GM18858 (cell line): Measurements from ENCODE around the gene RASSF6.
A peak's percentile ranks its signal among the peaks of the same experiment; 100 is the strongest.
"Not testable (repeated sequence)": the region's sequence is repeated elsewhere in the genome, so short reads cannot be mapped to it uniquely, and the experiment has no call there.

Source experiments
- ATAC-seq: cut with Tn5 transposase; IDR thresholded peaks from one replicate; pipeline ENCODE4 v1.9.1; 2021; ENCODE audit not compliant: unreplicated experiment

Gene RASSF6

GRCh38 chr4:73583666-73584065 is 36.6 kb downstream of the RASSF6 start:
- ATAC-seq, result no peak

GRCh38 chr4:73577371-73577770 is 42.9 kb downstream of the RASSF6 start:
- ATAC-seq, result no peak

- no peak for ATAC-seq
These were observed 43.9 kb downstream of the RASSF6 start for GRCh38 chr4:73576381-73576780.

- no peak for ATAC-seq
These were observed 44.6 kb downstream of the RASSF6 start for GRCh38 chr4:73575660-73576059.

- ATAC-seq, result peak; percentile 38
These were observed 46.3 kb downstream of the RASSF6 start for GRCh38 chr4:73573794-73574528.

- not testable (repeated sequence) for ATAC-seq
These were observed 69.4 kb downstream of the RASSF6 start for GRCh38 chr4:73550865-73551264.

- ATAC-seq, result no peak
These were observed 75.6 kb downstream of the RASSF6 start for GRCh38 chr4:73544620-73545019.

GRCh38 chr4:73541251-73541650 is 79.0 kb downstream of the RASSF6 start:
- ATAC-seq, result no peak

GRCh38 chr4:73540826-73541225 is 79.4 kb downstream of the RASSF6 start:
- no peak for ATAC-seq

GRCh38 chr4:73539386-73539785 is 80.8 kb downstream of the RASSF6 start:
- ATAC-seq, result no peak

- ATAC-seq, result no peak
These were observed 82.1 kb downstream of the RASSF6 start for GRCh38 chr4:73538162-73538561.

GRCh38 chr4:73533515-73534422 is 86.5 kb downstream of the RASSF6 start:
- no peak for ATAC-seq

GRCh38 chr4:73528171-73528570 is 92.1 kb downstream of the RASSF6 start:
- no peak for ATAC-seq

GRCh38 chr4:73527196-73527595 is 93.0 kb downstream of the RASSF6 start:
- peak; percentile 45 for ATAC-seq

- no peak for ATAC-seq
These were observed 94.6 kb downstream of the RASSF6 start for GRCh38 chr4:73525611-73526010.

GRCh38 chr4:73523126-73523525 is 97.1 kb downstream of the RASSF6 start:
- ATAC-seq, result no peak
